SK-MEL-5 (cell line): Measurements from ENCODE around the gene ATP2B2. TPM values are rescaled to one million over a fixed set of nuclear protein-coding genes. Genes with fewer than 3 reads are reported as not detected.
A peak's percentile ranks its signal among the peaks of the same experiment; 100 is the strongest.

ENCODE experiments used
- DNase-seq: peaks from one replicate; pipeline ENCODE4 v3.0.0-alpha.2; 2016; ENCODE audit warnings: low read depth, low spot score
- in situ Hi-C: cut with HindIII; loops from 2 replicates; pipeline ENCODE4 v1.10.0; 2016; ENCODE audit warnings: low sequenced_read_pairs, high pct_unique_total_duplicates, low pct_unique_long_range_greater_than_20kb
- total RNA-seq: library from RNA; depleted of rRNA; stranded (reverse); fragments of >200 nt; shearing (Covaris generic); gene quantifications from 2 replicates; pipeline ENCODE4 v1.2.3, GENCODE V29; 2014

Gene ATP2B2
- total RNA-seq, 1 experiment from 2014 or later = not detected

GRCh38 chr3:10332481-10333348 is 172.7 kb downstream of the ATP2B2 start:
- peak; percentile 45 for DNase-seq
- in situ Hi-C loops = no loop called here

GRCh38 chr3:10331320-10331719 is 174.1 kb downstream of the ATP2B2 start:
- in situ Hi-C loops = no loop called here
- DNase-seq = no peak

DNA sequence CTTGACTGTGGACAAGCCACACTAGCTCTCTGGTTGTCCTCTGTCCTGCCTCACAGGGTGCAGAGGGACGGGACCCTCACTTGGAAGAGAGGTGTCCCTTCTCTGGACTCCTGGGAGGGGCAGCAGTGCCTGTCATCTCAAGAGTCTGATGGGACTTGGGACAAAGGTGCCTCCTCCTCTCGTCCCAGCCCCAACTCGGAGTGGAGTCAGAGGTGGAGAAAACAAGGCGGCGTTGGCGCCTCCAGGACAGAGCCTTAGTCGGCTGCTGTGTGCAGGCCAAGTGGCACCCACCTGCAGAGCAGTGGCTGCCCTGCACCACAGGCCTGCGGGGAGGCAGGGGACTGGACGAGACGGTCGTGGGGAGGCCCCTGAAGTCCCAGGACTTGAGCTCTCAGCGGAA is 175.1 kb downstream of the ATP2B2 start:
- no peak for DNase-seq
- in situ Hi-C loops = no loop called here

DNA sequence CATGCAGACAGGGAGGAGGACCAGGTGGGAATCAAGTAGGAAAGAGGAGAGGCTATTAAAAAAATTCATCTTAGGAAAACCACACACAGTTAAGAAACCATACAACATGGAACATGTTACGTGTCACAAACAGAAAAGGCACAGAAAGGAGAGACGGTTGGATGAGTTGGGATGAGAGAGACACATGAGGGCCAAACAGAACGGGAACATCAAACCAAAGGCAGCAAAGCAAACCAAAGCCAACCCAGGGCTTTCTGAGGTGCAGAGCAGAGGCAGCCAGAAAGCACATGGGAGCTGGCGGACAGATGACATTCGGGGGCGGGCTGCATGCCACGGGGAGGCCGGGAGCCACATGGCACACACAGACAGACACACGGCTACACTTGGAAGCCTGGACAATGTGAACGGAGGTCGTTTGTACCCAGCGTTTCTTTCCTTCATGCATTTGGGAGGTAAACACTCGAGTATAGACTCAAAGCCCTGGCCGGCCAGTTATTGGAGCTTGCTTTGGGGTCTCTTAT is 175.8 kb downstream of the ATP2B2 start:
- no peak for DNase-seq
- in situ Hi-C loops = no loop called here

DNA sequence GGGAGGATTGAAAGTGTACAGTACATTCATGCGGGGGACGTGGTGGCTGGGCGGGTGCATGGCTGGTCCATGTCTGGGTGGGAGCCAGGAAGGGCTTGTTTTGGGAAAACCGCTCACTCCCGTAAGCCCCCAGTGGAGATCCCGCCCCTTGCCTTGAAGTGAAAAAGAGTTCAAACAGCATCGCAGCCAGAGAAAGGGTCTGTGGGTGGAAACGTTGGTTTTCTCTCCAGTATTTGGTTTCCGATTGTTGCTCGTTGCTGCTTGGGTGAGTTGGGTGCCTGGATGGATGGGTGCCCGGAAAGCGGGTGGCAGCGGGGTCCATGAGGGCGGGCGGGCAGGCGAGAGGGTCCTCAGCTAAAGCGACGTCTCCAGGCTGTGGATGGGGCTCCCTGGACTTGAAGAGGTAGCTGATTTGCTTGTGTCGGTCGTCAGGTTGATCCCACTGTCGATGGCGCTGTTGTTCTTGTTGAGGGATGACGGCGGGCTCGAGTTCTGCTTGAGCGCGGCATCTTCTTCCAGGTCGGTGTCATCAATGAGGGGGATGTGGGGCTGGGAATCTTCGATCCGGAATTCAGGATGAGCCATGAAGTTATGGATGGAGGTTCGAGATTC is 176.8 kb downstream of the ATP2B2 start:
- DNase-seq = no peak
- in situ Hi-C loops = no loop called here

GRCh38 chr3:10327592-10327991 is 177.8 kb downstream of the ATP2B2 start:
- DNase-seq = no peak
- in situ Hi-C loops = no loop called here

- in situ Hi-C loops = no loop called here
- DNase-seq = peak; percentile 56
These were observed 183.1 kb downstream of the ATP2B2 start for GRCh38 chr3:10322352-10322710.

- in situ Hi-C loops = no loop called here
- no peak for DNase-seq
These were observed 183.6 kb downstream of the ATP2B2 start for GRCh38 chr3:10321630-10322351.

DNA sequence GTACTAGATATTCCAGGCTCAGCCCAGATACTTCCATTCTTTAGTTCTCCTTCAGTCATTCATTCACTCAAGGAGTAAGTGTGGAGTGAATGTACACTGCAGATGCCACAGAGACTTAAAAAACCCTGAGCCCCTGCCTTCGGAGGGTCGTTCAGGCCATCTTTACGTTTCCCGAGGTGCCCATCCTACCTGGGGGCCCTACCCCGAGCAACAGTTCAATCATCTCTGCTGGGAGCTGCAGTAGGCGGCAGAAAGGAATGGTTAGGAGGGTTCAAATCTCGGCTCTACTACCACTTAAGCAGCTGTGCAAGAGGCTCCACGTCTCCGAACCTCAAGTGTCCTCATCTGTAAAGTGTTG is 185.1 kb downstream of the ATP2B2 start:
- DNase-seq = no peak
- in situ Hi-C loops = no loop called here

DNA sequence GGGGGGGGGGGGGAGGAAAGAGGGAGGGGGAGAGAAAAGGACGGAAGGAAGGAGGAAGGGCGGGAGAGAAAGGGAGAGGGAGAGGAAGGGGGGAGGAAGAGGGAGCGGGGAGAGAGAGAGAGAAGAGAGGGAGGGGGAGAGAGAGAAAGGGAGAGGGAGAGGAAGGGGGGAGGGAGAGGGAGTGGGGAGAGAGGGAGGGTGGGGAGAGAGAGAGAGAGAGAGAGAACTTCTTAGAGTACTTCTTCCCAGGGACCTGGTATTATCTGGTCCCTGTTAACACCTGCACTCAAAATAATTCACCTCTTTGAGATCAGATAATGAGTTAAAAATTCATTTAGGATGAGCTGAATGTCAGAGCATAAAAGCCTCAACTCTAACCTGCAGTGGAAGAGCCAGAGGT is 185.6 kb downstream of the ATP2B2 start:
- in situ Hi-C loops = no loop called here
- DNase-seq = no peak

DNA sequence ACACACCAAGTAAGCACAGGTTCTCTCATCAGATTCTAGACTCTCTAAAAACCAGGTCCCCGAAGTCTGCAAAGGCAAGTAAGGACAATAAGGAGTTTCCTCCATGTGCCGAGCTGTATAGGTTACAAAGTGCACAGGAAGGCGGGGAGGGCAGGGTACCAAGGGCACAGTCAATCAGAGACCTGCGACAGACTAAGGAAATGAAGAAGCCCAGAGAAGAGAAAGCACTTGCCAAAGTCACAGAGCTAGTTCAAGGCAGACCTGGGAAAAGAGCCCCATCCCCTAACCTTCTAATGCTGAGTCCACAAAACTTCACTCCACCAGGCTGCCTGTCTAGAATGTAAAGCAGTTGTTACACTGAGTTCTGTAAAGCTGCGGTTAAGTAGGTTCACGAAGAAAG is 186.1 kb downstream of the ATP2B2 start:
- in situ Hi-C loops = no loop called here
- DNase-seq = no peak

DNA sequence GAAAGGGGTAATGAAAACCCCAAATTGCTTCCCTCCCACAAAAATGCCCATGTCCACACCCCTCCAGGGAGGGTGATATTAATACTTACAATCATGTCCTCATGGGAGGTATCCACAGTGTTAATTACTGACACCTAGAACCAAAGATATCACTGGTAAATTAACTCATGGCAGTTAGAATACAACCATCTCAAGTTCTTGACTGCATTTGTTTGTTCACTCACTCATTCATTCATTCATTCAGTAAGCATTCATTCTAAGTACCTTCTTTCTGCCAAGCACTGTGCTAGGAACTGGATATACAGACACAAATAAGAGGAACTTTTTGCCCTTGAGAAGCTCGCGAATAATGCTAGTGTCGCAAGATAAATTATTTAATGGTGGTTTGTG is 187.4 kb downstream of the ATP2B2 start:
- no peak for DNase-seq
- in situ Hi-C loops = no loop called here

GRCh38 chr3:10317311-10317960 is 187.9 kb downstream of the ATP2B2 start:
- DNase-seq = no peak
- in situ Hi-C loops = no loop called here

GRCh38 chr3:10315771-10316344 is 189.5 kb downstream of the ATP2B2 start:
- DNase-seq = no peak
- in situ Hi-C loops = no loop called here

GRCh38 chr3:10315101-10315500 is 190.3 kb downstream of the ATP2B2 start:
- DNase-seq = no peak
- in situ Hi-C loops = no loop called here

GRCh38 chr3:10312861-10313260 is 192.5 kb downstream of the ATP2B2 start:
- no peak for DNase-seq
- in situ Hi-C loops = no loop called here

- no peak for DNase-seq
- in situ Hi-C loops = no loop called here
These were observed 193.0 kb downstream of the ATP2B2 start for GRCh38 chr3:10312391-10312790.

DNA sequence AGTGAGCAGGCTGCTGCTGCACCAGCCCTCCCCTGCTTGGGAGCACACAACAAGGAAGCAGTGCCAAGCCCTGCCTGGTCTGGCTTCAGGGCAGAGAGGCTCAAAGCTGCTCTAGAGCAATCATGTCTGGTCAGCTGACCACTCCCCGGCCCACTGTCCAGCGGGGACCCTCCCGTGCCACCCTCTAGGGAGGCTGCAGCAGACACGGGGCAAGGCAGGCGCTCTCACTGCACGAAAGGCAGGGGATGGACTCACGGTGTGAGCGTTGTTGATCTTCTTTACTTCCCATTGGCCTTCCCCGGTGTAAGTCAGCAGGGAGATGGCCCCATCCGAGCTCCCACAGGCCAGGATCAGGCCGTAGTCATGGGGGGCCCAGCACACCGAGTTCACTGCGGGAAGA is 193.7 kb downstream of the ATP2B2 start:
- in situ Hi-C loops = no loop called here
- DNase-seq = no peak
